GM18867 (cell line): ENCODE data around the gene KHDC4.

Source experiments
- ATAC-seq: cut with Tn5 transposase; IDR thresholded peaks from one replicate; pipeline ENCODE4 v1.9.1; 2021; ENCODE audit warnings: mild to moderate bottlenecking, moderate library complexity; ENCODE audit not compliant: unreplicated experiment

Gene KHDC4

GRCh38 chr1:155877945-155878344 lies 56.3 kb downstream of the KHDC4 start:
- no peak for ATAC-seq

GRCh38 chr1:155873860-155874259 lies 60.4 kb downstream of the KHDC4 start:
- no peak for ATAC-seq

- no peak for ATAC-seq
These were observed 61.7 kb downstream of the KHDC4 start for GRCh38 chr1:155872527-155872926.

GRCh38 chr1:155871390-155871789 lies 62.8 kb downstream of the KHDC4 start:
- ATAC-seq, result no peak

GRCh38 chr1:155867766-155868165 lies 66.4 kb downstream of the KHDC4 start:
- ATAC-seq, result no peak

- ATAC-seq, result no peak
These were observed 69.8 kb downstream of the KHDC4 start for GRCh38 chr1:155864393-155864792.
